Esophagus (tissue), 2 donors: ENCODE measurements around the gene HLA-DOA. TPM values are rescaled to one million over a fixed set of nuclear protein-coding genes. Genes with fewer than 3 reads are reported as not detected.

Experiments
- H3K27ac ChIP-seq, 2 donors: one replicate each; pipeline ENCODE4 v1.5.1; 2013; ENCODE audit warnings: low read depth in 2 of 2, mild to moderate bottlenecking in 2 of 2, inconsistent platforms in 1 of 2, low read length in 1 of 2, moderate library complexity in 1 of 2
- H3K27me3 ChIP-seq, 2 donors: one replicate each; pipeline ENCODE4 v1.6.1; 2013; ENCODE audit warnings: low read length in 2 of 2, control low read depth in 1 of 2, mild to moderate bottlenecking in 1 of 2; ENCODE audit not compliant: insufficient read depth in 2 of 2, control insufficient read depth in 1 of 2
- H3K36me3 ChIP-seq, 2 donors: one replicate each; pipeline ENCODE4 v1.6.1; 2013; ENCODE audit warnings: low read length in 1 of 2; ENCODE audit not compliant: control insufficient read depth in 2 of 2, insufficient read depth in 2 of 2
- H3K4me1 ChIP-seq, 2 donors: one replicate each; pipeline ENCODE4 v1.6.1; 2013; ENCODE audit warnings: low read length in 1 of 2; ENCODE audit not compliant: control insufficient read depth in 2 of 2, insufficient read depth in 2 of 2
- H3K4me3 ChIP-seq, 2 donors: one replicate each; pipeline ENCODE4 v1.5.1; 2013; ENCODE audit warnings: low read length in 2 of 2, mild to moderate bottlenecking in 2 of 2, low read depth in 1 of 2, moderate library complexity in 1 of 2
- H3K9me3 ChIP-seq, 2 donors: one replicate each; pipeline ENCODE4 v1.6.1; 2013; ENCODE audit warnings: mild to moderate bottlenecking in 2 of 2, low read depth in 1 of 2, low read length in 1 of 2, moderate library complexity in 1 of 2; ENCODE audit not compliant: control insufficient read depth in 2 of 2, insufficient read depth in 1 of 2
- WGBS, 2 donors: extraction: QIAGEN DNeasy Blood & Tissue Kit; methylation state at CpG; one replicate each; pipeline ENCODE4 v1.1.7; 2013; 5-methylcytosine and 5-hydroxymethylcytosine counted together
- polyA plus RNA-seq, 2 donors: library from polyadenylated mRNA; stranded (reverse); fragments of 200-250 nt; gene quantifications; one replicate each; pipeline ENCODE4 v1.2.3, GENCODE V29; 2013
- donor health status: healthy with polysubstance abuse.
- donor health status: Bipolar disorder and iron deficiency.

The HLA-DOA gene
- polyA plus RNA-seq, 2 donors = 0.49 to 1.5 TPM

- WGBS, 2 donors = 88 to 91% methylated on average over 1 of the region's 1 CpG
- H3K9me3 ChIP-seq = no peaks in the 10 kb centered on the region
Measured at GRCh38 chr6:33034554-33034953, 25.2 kb upstream of the HLA-DOA start.

GRCh38 chr6:33030245-33030644 is 20.9 kb upstream of the HLA-DOA start:
- Histone ChIP-seq H3K36me3 (no peaks in the 10 kb centered on the region), H3K4me3 (no peak overlapping the region), H3K4me1 (no peaks in the 10 kb centered on the region), H3K27ac (no peak overlapping the region), H3K9me3 (no peaks in the 10 kb centered on the region), H3K27me3 (no peaks in the 10 kb centered on the region)
- 52 to 79% methylated on average over 3 of the region's 3 CpGs for WGBS, 2 donors

More at GRCh38 chr6:33034554-33034953, 25.2 kb upstream of the HLA-DOA start:
- Histone ChIP-seq H3K27ac (no peak overlapping the region), H3K4me3 (no peak overlapping the region), H3K4me1 (no peaks in the 10 kb centered on the region), H3K36me3 (no peaks in the 10 kb centered on the region), H3K27me3 (peaks cover 0 to 3% of the 10 kb centered on the region in 2 donors)

- Histone ChIP-seq H3K27me3 (no peaks in the 10 kb centered on the region), H3K27ac (peak overlapping the region; percentile 28 to 42), H3K4me1 (no peaks in the 10 kb centered on the region), H3K4me3 (no peak overlapping the region), H3K36me3 (no peaks in the 10 kb centered on the region), H3K9me3 (no peaks in the 10 kb centered on the region)
- 55 to 58% methylated on average over 6 of the region's 6 CpGs for WGBS, 2 donors
Measured at GRCh38 chr6:33029328-33030184, 20.2 kb upstream of the HLA-DOA start.

- peak overlapping the region in 1 of 2 donors; percentile 41 for H3K27ac ChIP-seq
- WGBS, 2 donors = 14 to 39% methylated on average over 1 of the region's 1 CpG
Measured at GRCh38 chr6:33028220-33028849, 18.9 kb upstream of the HLA-DOA start.

GRCh38 chr6:33024521-33024920 is 15.1 kb upstream of the HLA-DOA start:
- Histone ChIP-seq H3K4me3 (no peak overlapping the region), H3K4me1 (peaks cover 0 to under 1% of the 10 kb centered on the region in 2 donors), H3K27ac (no peak overlapping the region), H3K27me3 (no peaks in the 10 kb centered on the region), H3K9me3 (no peaks in the 10 kb centered on the region), H3K36me3 (no peaks in the 10 kb centered on the region)

More at GRCh38 chr6:33028220-33028849, 18.9 kb upstream of the HLA-DOA start:
- Histone ChIP-seq H3K4me3 (no peak overlapping the region), H3K36me3 (no peaks in the 10 kb centered on the region), H3K9me3 (no peaks in the 10 kb centered on the region), H3K27me3 (no peaks in the 10 kb centered on the region), H3K4me1 (no peaks in the 10 kb centered on the region)

- H3K27me3 ChIP-seq = no peaks in the 10 kb centered on the region
- WGBS, 2 donors = 61 to 62% methylated on average over 3 of the region's 3 CpGs
Measured at GRCh38 chr6:33023536-33023935, 14.1 kb upstream of the HLA-DOA start.

GRCh38 chr6:33021917-33022316 is 12.5 kb upstream of the HLA-DOA start:
- H3K9me3 ChIP-seq = no peaks in the 10 kb centered on the region
- no peaks in the 10 kb centered on the region for H3K36me3 ChIP-seq
- no peak overlapping the region for H3K27ac ChIP-seq
- no peaks in the 10 kb centered on the region for H3K27me3 ChIP-seq
- peaks cover 0 to 3% of the 10 kb centered on the region in 2 donors for H3K4me1 ChIP-seq
- WGBS, 2 donors = 91 to 96% methylated on average over 10 to 11 of the region's 11 CpGs
- H3K4me3 ChIP-seq = no peak overlapping the region

More at GRCh38 chr6:33023536-33023935, 14.1 kb upstream of the HLA-DOA start:
- no peaks in the 10 kb centered on the region for H3K36me3 ChIP-seq
- H3K4me1 ChIP-seq = peaks cover 0 to 3% of the 10 kb centered on the region in 2 donors
- H3K4me3 ChIP-seq = no peak overlapping the region
- no peaks in the 10 kb centered on the region for H3K9me3 ChIP-seq
- H3K27ac ChIP-seq = no peak overlapping the region

- Histone ChIP-seq H3K9me3 (no peaks in the 10 kb centered on the region), H3K4me3 (peak overlapping the region in 1 of 2 donors; percentile 15), H3K27me3 (no peaks in the 10 kb centered on the region), H3K4me1 (peaks cover 0 to 3% of the 10 kb centered on the region in 2 donors), H3K36me3 (no peaks in the 10 kb centered on the region), H3K27ac (peak overlapping the region; percentile 65 to 72)
Measured at GRCh38 chr6:33019372-33019771, 10.0 kb upstream of the HLA-DOA start.

- peaks cover 0 to 3% of the 10 kb centered on the region in 2 donors for H3K4me1 ChIP-seq
- peak overlapping the region; percentile 55 to 65 for H3K27ac ChIP-seq
- no peaks in the 10 kb centered on the region for H3K9me3 ChIP-seq
- no peaks in the 10 kb centered on the region for H3K36me3 ChIP-seq
- H3K4me3 ChIP-seq = peak overlapping the region in 1 of 2 donors; percentile 15
- peaks cover 0 to 3% of the 10 kb centered on the region in 2 donors for H3K27me3 ChIP-seq
- 11 to 14% methylated on average over 6 of the region's 6 CpGs for WGBS, 2 donors
Measured at GRCh38 chr6:33018904-33019303, 9.5 kb upstream of the HLA-DOA start.
